ENCODE data around the gene GPC6.

DNA sequence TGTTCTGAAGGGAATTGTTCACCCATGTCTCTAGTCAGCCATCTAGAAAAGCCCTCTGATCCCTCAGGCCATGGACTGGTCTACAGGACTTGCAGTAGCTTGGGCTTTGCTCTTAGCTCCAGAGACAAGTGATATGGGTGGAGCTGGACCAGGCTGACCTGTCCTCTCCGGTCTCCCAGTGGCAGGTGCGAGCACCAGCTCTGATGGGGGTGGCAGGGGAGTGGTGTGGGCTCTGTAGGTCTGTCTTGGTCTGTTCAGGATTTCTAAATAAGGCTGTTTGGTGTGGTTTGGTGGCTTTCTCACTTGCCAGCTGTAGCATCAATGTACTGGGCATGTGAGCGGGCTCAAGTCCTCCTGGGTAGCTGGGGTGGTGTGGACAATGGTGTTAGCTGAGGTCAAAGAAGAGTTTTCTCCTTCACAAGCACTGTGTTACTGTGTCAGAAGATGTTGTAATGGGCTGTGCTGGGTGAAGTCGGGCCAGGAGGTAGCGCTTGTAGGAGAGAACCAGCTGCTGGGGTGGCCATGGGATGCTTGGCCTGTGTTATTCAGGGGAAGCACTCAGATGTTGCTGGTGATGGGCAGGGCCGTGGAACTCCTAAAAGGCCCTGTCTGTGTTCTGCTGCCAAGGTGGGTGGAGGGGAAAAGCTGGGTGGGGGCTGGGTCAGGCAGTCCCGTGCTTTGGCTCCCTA, 16.9 kb downstream of the GPC6 start:
- no peak for TF ChIP-seq CTCF (conservative IDR thresholded peaks at IDR 0.05; ENCODE audit: low read length)
- TF ChIP-seq EZH2phosphoT487 (IDR thresholded peaks at IDR 0.05; ENCODE audit: borderline replicate concordance): no peak
